DND-41 (cell line): ENCODE results near the gene SHMT2.

Experiments used
- ATAC-seq: fragments of 200-7000 bp; cut with Tn5 transposase; 3 replicates; pipeline ENCODE4 v1.9.1; 2021; ENCODE audit warnings: low read depth; ENCODE audit not compliant: insufficient read depth
- DNase-seq: peaks from one replicate; pipeline ENCODE4 v3.0.0-alpha.2; 2020
- H2AFZ ChIP-seq: 2 replicates; pipeline ENCODE4 v1.6.0; 2012; ENCODE audit warnings: low read depth, low read length
- H3K27ac ChIP-seq: 2 replicates; pipeline ENCODE4 v1.5.1; 2012; ENCODE audit warnings: low read length, inconsistent platforms
- H3K27me3 ChIP-seq: fragments of 200-600 bp; sonication (generic); 2 replicates; pipeline ENCODE4 v1.6.0; 2012; ENCODE audit warnings: low read length, mild to moderate bottlenecking, inconsistent platforms; ENCODE audit not compliant: insufficient read depth, poor library complexity
- H3K36me3 ChIP-seq: 2 replicates; pipeline ENCODE4 v1.5.1; 2012; ENCODE audit warnings: low read length, inconsistent platforms; ENCODE audit not compliant: insufficient read depth
- H3K4me1 ChIP-seq: 2 replicates; pipeline ENCODE4 v1.5.1; 2012; ENCODE audit warnings: mild to moderate bottlenecking, low read length; ENCODE audit not compliant: insufficient read depth
- H3K4me2 ChIP-seq: 2 replicates; pipeline ENCODE4 v1.6.0; 2012; ENCODE audit warnings: mild to moderate bottlenecking, moderate library complexity, low read length, inconsistent platforms; ENCODE audit not compliant: insufficient read depth
- H3K4me3 ChIP-seq, 2 experiments: fragments of 200-600 bp in 1 of 2; shearing (Covaris generic) in 1 of 2; 2 replicates each; pipeline ENCODE4 v1.5.1; 2012 to 2016; ENCODE audit warnings: inconsistent platforms in 2 of 2, low read length in 2 of 2, mild to moderate bottlenecking in 2 of 2, low read depth in 1 of 2, moderate library complexity in 1 of 2
- H3K79me2 ChIP-seq: 2 replicates; pipeline ENCODE4 v1.6.0; 2012; ENCODE audit warnings: low read length, inconsistent platforms; ENCODE audit not compliant: insufficient read depth
- H3K9ac ChIP-seq: 2 replicates; pipeline ENCODE4 v1.6.0; 2012; ENCODE audit warnings: low read depth, mild to moderate bottlenecking, inconsistent platforms, low read length, moderate library complexity
- H3K9me3 ChIP-seq: 2 replicates; pipeline ENCODE4 v1.5.1; 2012; ENCODE audit warnings: low read length, moderate library complexity, mild to moderate bottlenecking, inconsistent platforms; ENCODE audit not compliant: insufficient read depth, severe bottlenecking
- H4K20me1 ChIP-seq: 2 replicates; pipeline ENCODE4 v1.6.0; 2012; ENCODE audit warnings: low read length; ENCODE audit not compliant: insufficient read depth
- CTCF ChIP-seq: IDR thresholded peaks from 2 replicates; pipeline ENCODE4 v1.5.1; 2012; ENCODE audit warnings: borderline replicate concordance, low read length, moderate library complexity, mild to moderate bottlenecking; ENCODE audit not compliant: poor library complexity, severe bottlenecking; ENCODE audit errors: extremely low read depth
- EZH2 ChIP-seq: IDR thresholded peaks from 3 replicates; pipeline ENCODE4 v1.6.1; 2012; ENCODE audit warnings: borderline replicate concordance, low read depth, mild to moderate bottlenecking, moderate library complexity, low read length, inconsistent platforms; ENCODE audit not compliant: severe bottlenecking

SHMT2 gene

DNA sequence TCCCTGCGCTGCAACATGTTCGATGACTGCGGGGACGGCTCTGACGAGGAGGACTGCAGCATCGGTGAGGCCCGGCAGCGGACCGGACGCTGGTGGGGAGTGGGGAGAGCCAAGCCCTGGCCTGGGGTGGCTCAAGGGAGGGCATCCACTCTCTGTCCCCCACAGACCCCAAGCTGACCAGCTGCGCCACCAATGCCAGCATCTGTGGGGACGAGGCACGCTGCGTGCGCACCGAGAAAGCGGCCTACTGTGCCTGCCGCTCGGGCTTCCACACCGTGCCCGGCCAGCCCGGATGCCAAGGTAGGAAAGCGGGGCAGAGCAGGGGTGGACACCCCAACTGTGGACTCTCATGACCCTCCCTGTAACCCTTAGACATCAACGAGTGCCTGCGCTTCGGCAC lies 24.3 kb upstream of the SHMT2 start:
- Histone ChIP-seq H3K79me2 (no peaks in the 10 kb centered on the region), H3K36me3 (no peaks in the 10 kb centered on the region), H3K4me2 (no peak overlapping the region), H2AFZ (no peak overlapping the region), H3K27ac (no peak overlapping the region), H3K4me3 (no peak overlapping the region), H3K4me1 (no peaks in the 10 kb centered on the region), H4K20me1 (no peaks in the 10 kb centered on the region), H3K9ac (no peak overlapping the region), H3K27me3 (no peaks in the 10 kb centered on the region), H3K9me3 (no peaks in the 10 kb centered on the region)
- ATAC-seq: no peak
- no peak for TF ChIP-seq CTCF
- no peak for DNase-seq

DNA sequence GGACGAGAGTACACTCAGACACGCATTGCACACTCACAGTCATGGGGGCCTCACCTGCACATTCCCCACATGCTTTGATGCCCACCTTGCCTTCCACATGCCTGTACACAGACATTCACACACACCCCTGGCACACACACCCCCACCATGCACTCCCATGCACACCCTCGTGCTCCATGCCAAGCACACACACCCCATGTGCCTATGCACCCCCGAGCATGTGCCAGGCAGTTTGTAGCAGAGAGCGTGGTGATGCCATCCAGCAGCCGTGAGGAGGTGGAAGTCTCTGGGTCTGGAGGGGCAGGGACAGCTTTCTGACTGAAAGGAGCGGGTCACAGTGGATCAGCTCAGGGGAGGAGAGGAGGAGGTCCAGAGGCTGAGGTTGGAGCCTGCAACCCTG lies 23.6 kb upstream of the SHMT2 start:
- H3K79me2 ChIP-seq: no peaks in the 10 kb centered on the region
- H2AFZ ChIP-seq: no peak overlapping the region
- H3K4me3 ChIP-seq: no peak overlapping the region
- no peaks in the 10 kb centered on the region for H3K27me3 ChIP-seq
- TF ChIP-seq EZH2 (no peak), CTCF (no peak)
- no peak overlapping the region for H3K27ac ChIP-seq
- ATAC-seq: 0 out of 3 replicates have a peak, but pooled peaks have one; percentile 25
- H3K9ac ChIP-seq: no peak overlapping the region
- DNase-seq: no peak
- no peaks in the 10 kb centered on the region for H3K9me3 ChIP-seq
- no peaks in the 10 kb centered on the region for H4K20me1 ChIP-seq
- no peaks in the 10 kb centered on the region for H3K36me3 ChIP-seq
- H3K4me1 ChIP-seq: no peaks in the 10 kb centered on the region
- no peak overlapping the region for H3K4me2 ChIP-seq

DNA sequence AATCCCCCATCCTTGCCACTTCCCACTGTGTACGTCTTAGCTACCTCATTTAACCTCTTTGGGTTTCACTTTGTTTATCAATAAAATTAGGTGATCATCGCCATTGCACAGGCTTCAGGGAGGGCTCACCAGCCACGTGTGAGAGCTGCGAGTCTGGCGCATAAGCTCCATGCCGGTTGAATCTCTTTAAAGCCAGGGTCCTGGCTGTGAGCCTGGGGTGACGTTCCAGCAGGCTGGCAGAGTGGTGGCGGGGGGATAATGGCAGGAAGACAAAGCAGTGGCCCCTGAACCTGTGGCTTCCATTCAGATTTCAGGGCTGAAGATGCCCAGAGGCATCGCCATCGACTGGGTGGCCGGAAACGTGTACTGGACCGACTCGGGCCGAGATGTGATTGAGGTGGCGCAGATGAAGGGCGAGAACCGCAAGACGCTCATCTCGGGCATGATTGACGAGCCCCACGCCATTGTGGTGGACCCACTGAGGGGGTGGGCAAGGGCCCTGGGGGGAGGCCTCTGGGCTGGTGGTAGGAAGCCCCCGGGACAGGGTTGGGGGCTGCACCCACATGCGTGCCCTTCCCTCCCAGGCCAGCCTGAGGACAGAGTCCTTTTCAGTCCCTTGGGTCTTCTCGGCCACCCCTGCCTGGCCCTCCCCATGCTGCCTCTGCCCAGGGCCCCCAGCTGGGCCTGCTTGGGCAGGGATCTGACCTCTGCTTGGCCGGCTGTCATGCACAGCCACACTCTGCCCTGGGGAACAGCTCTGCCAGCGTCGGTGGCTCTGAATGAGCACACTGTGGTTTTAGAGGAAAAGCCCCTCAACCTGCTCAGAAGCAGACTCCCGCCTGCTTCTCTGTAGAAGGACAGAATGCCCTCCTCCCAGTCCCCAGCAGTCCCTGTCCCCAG lies 21.5 kb upstream of the SHMT2 start:
- no peaks in the 10 kb centered on the region for H3K9me3 ChIP-seq
- H2AFZ ChIP-seq: no peak overlapping the region
- no peak for TF ChIP-seq EZH2
- no peak for TF ChIP-seq CTCF
- H3K27me3 ChIP-seq: no peaks in the 10 kb centered on the region
- H3K4me3 ChIP-seq: no peak overlapping the region
- no peak overlapping the region for H3K9ac ChIP-seq
- no peaks in the 10 kb centered on the region for H4K20me1 ChIP-seq
- DNase-seq: no peak
- no peak overlapping the region for H3K27ac ChIP-seq
- H3K36me3 ChIP-seq: no peaks in the 10 kb centered on the region
- H3K4me1 ChIP-seq: peaks cover 2% of the 10 kb centered on the region; the same call in 1 of the 2 replicates
- no peak overlapping the region for H3K4me2 ChIP-seq
- ATAC-seq: no peak
- H3K79me2 ChIP-seq: no peaks in the 10 kb centered on the region
